HG03521 (cell line): ENCODE results near the gene ZNF383.
"Not testable (repeated sequence)": the region's sequence is repeated elsewhere in the genome, so short reads cannot be mapped to it uniquely, and the experiment has no call there.

Experiments
- ATAC-seq: cut with Tn5 transposase; IDR thresholded peaks from one replicate; pipeline ENCODE4 v1.9.1; 2021; ENCODE audit warnings: mild to moderate bottlenecking, moderate library complexity; ENCODE audit not compliant: unreplicated experiment

Gene ZNF383

DNA sequence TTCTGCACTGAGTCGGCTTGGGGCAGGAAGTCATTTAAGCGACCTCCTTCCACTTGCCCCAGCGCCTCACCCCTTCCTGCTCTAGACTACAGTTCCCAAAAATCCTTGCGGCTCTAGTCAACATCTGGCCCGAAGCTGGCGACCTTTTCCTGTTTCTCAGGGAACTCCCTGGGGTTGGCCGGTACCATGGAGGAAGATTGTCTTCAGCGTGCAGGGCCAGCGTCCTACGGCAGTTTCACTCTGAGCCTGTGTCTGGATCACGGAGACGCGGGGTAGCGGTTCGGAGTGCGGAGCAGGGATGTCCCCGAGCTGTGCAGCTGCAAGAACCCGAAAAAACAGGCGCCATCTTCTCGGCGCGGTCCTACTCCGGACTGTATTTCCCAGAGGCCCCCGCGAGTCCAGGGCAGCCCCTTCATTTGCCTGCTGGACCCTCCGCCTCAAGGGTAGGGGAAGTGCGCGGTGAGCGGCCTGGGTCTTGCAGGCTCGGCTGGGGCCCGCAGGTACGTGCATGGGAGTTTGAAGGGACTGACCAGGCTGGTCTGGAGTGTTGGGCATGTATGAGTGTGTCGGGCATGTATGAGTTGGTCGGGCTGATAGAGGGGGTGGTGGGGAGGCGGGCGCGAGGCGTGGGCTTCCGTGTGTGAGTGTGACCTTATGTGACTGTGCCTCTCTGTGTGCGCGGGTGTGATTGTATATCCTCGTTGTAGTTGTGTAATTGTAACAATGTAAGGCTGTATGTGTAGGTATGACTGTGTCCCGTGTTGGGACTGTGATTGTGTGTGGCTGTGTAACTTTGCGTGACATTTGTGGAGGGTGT is at the start of gene ZNF383:
TSS of gene ZNF383 (plus strand) at position 440 of the 817 bp plus-strand sequence. CDS start 12,240 bp downstream, outside the sequence.
- ATAC-seq = peak; percentile 87

DNA sequence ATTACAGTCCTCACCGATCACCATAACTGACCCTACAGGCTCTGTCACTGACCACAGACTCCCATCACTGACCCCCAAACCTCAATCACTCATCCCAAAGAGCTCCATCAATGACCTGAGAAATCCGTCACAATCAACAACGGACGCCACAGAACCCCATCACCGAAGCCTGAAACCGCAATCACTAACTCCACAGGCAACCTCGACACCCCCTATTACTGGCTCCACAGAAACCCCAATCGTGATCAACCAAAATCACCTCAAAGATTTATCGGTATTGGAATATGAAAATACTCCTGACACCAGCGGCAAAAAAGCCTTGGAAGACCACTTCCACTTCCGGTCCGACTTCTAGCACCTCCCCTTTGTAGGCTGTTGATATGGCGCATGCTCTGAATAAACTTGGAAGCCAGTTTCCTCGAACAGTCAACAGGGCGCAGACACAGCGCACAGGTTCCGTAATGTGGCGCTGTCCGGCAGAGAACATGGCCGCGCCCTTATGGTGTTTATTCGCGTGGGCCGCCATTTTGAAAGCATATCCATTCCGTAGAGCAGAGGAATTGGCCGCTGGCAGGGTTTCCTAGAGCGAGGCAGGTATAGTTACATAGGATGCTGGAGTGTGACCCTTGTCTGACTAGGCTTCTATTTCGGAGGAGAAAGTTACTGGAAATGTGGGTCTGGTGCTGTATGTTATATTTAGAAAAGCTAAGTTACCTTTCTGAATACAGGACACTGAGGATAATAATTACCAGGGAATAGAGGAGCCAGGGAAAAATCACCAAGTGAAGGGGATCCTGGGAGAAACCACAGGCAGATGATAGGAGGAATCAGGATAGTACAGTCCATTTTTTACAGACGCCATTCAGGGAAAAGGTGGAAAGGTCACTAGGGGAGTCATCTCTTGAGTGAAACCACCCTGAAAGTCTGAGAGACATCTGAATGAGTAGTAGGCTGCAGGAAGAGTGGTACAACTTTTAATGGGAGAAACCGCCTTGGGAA is 45.3 kb upstream of the ZNF383 start, which contains the start of gene ZNF585A:
TSS of gene ZNF585A (minus strand) at position 328 of the 999 bp plus-strand sequence. CDS start 2,785 bp downstream, outside the sequence.
- peak; percentile 99 for ATAC-seq

DNA sequence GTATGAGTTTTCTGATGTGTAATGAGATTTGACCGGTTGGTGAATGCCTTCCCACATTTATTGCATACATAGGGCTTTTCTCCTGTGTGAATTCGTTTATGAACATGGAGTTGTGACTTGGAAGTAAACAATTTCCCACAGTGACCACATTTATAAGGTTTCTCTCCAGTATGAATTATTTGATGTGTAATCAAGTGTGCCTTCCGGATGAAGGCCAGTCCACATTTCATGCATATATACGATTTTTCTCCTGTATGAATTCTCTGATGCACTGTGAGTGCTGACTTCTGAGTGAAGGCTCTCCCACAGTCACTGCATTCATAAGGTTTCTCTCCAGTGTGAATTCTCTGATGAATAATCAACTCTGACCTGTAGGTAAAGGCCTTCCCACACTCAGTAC is 31.9 kb upstream of the ZNF383 start:
- not testable (repeated sequence) for ATAC-seq

DNA sequence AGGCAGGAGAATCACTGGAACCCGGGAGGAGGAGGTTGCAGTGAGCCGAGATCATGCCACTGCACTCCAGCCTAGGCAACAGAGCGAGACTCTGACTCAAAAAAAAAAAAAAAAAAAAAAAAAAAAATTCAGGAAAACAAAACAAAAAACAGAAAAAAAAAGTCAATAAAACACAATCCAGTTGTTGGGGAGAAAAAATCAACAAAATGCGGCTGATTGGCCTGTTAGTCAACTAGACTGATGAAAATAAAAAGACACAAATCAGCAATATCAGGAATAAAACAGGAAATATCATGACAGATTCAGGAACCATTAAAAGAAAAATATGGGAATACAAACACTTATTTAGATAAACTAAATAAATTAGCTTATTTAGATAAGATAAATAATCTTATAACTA is 22.8 kb upstream of the ZNF383 start:
- not testable (repeated sequence) for ATAC-seq

DNA sequence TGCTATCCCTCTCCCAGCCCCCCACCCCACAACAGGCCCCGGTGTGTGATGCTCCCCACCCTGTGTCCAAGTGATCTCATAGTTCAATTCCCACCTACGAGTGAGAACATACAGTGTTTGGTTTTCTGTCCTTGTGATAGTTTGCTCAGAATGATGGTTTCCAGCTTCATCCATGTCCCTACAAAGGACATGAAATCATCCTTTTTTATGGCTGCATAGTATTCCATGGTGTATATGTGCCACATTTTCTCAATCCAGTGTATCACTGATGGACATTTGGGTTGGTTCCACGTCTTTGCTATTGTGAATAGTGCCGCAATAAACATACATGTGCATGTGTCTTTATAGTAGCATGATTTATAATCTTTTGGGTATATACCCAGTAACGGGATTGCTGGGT is 20.9 kb upstream of the ZNF383 start:
- ATAC-seq = not testable (repeated sequence)

DNA sequence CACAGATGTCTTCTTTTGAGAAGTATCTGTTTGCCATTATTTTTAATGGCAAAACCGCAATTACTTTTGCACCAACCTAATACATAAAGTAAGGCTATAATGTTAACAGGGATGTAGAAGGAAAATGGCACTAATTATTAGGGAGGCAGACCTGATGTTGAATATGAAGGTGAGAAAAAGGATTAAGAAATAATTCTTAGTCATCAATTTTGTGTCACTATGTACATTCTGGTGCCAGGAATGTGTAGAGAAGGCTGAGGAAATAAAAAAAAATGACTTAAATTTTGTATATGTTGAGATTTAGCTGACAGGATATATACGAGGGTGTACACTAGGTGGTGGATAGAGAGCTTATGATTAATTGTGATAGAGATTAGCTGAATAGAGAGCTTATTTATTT is 20.2 kb upstream of the ZNF383 start:
- ATAC-seq = no peak

DNA sequence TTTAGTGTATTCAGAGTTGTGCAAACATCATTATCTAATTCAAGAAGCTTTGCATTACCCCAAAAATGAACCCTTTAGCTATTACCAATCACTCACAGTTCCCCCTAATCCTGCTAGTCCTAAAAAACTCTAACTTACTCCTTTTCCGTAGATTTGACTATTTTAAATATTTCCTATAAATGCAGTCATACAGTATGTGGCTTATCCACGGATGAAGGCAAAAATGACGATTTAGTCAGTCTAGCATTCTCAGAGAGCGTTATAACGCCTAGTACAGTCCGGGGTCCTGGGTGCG is 587 bp upstream of the ZNF383 start:
- ATAC-seq = no peak

DNA sequence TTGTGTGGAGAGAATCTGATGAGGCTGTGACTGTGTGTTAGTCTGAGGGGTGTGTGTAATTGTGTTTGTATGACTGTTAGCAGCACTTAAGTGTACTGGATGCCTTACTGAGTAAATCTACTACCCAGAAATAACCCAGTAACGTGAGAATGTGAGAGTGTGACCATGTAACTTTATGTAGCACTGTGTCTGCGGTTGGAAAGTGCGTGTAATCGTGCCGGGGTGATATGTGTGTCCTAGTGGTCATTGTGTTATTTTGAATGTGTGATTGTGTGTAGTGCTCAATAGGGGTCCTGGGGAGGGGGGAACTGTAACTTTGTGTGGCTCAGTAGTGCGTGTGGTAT is 550 bp downstream of the ZNF383 start:
- no peak for ATAC-seq

DNA sequence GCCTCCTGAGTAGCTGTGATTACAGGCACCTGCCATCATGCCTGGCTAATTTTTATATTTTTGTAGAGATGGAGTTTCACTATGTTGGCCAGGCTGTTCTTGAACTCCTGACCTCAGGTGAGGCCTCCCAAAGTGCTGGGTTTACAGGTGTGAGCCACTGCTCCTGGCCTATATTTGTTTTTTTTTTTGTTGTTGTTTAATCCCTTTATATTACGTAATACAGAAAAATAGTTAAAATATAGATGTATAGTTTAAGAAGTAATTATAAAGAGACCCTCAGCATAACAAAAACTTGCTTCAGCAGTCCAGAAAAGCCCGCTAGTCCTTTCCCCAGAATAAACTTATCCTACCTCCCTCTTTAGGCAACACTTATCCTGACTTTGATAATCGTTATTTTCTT is 2.4 kb downstream of the ZNF383 start:
- ATAC-seq = no peak

DNA sequence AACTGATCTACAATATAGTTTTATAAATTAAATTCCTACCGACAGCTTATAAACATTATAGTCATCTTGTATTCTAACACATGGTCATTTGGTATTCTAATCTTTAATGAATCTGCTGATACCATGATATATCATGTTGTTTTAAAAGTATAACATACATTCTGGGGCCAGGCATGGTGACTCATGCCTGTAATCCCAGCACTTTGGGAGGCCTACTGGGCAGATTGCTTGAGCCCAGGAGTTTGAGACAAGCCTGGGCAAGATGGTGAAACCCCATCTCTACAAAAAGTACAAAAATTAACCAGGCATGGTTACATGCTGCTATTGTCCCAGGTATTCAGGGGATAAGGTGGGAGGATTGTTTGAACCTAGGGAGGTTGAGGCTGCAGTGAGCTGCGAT is 3.1 kb downstream of the ZNF383 start:
- ATAC-seq = no peak

DNA sequence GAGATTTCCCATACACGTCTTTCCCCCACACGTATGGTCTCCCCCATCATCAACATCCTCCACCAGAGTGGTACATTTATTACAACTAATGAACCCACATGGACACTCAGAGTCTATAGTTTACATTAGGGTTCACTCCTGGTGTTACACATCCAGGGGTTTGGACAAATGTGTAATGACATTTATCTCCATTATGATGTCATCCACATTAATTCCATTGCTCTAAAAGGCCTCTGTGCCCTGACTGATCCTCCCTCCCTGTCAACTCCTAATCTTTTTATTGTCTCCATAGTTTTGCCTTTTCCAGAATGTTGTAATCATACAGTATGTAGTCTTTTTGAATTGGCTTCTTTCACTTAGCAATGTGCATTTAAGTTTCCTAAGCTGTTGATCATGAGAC is 8.2 kb downstream of the ZNF383 start:
- ATAC-seq = no peak

DNA sequence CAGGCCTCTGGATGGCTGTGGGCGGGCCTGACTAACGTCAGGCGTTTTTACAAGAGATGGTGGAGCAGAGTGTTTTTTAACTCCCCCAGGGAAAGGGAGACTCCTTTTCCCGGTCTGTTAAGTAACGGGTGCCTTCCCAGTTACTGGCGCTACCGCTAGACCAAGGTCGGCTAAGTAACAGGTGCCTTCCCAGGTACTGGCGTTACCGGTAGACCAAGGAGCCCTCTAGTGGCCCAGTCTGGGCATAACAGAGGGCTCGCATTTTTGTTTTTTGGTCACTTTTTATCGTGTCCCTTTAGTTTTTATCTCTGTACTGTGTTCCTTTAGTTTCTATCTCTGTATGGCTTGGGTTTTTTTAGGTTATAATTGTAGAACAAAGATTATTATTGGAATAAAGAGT is 10.0 kb downstream of the ZNF383 start:
- ATAC-seq = no peak

DNA sequence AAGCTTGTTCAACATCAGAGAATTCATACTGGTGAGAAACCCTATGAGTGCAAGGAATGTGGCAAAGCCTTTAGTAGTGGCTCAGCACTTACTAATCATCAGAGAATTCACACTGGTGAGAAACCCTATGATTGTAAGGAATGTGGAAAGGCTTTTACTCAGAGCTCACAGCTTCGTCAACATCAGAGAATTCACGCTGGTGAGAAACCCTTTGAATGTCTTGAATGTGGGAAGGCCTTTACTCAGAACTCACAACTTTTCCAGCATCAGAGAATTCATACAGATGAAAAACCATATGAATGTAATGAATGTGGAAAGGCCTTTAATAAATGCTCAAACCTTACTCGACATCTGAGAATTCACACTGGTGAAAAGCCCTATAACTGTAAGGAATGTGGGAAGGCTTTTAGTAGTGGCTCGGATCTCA is 25.2 kb downstream of the ZNF383 start:
- no peak for ATAC-seq

DNA sequence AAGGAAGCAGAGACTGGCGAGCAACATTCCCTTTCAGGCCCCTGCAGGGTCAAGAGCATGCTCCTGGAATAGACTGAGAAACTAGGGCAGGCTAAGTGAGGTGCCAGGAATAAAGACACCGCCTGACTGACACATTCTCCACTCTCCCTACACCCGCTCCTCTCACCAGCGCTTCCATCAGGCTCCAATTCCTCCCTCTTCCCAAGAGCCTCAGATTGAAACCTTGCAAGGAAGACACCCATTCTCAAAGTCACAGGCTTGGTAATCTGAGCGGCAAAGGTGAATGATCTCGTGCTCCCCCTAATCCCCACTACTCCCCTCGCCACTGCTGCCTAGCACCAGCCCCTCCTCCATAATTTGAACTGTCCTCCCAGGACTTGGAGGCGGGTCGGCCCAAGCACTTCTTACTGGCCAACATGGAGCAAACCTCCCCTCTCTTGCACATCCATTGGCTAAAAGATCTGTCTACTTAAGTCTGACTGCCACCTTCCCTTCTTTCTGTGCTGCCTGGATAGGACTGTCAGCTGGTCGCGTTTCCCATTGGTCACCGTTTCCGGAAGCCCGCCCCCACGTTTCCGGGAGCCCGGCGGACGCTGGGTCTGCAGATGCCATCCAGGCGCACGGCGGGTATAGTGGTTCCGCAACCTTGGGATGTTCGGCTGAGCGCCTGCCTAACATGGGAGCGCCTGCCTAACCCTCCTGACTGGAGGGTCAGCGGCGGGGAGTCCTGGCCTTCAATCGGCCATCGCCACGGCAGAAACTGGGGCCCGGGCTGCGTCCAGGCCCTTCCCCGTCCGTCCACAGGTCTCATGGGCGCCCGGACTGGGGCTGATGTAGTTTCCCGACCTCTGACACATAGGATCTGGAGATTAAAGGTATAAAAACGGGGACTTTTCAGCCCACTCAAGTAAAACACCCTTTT is 33.6 kb downstream of the ZNF383 start:
- no peak for ATAC-seq

DNA sequence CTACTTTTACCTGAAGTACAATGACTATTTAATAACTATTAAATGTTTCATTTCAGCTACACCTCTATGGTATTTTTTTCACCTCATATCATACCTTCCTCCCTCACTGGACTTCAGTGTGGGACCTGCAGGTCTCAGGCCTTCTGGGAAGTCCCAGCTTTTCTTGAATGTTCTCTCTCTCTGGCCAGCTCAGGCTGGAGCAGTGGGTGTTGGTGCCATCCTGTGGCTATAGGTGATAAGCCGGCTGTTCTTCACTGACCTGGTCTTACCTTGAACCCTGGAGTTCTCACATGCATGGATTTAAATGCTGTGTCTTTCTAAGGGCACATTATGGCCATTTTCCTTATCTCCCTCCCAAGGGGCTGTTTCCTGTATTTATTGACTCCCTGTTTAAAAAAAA is 45.0 kb downstream of the ZNF383 start:
- not testable (repeated sequence) for ATAC-seq

DNA sequence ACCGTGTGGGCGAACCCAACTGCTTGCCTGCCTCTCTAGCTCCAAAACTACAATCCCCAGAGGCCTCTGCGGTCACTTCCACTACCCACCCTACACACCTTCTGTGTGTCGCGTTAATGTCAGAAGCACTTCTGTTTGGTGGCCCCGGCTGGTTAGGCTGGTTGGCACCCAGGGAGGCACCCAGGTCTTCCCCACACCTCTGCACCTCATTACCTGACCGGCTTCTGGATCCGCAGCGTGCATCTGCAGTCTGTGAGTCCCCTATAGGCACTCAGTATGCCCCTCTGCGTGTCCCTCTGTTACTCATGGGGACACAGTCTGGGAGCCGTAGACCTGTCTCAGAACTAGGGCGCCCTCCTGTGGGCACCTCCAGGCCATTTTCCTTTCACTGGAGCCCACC is 49.0 kb downstream of the ZNF383 start:
- ATAC-seq = not testable (repeated sequence)

DNA sequence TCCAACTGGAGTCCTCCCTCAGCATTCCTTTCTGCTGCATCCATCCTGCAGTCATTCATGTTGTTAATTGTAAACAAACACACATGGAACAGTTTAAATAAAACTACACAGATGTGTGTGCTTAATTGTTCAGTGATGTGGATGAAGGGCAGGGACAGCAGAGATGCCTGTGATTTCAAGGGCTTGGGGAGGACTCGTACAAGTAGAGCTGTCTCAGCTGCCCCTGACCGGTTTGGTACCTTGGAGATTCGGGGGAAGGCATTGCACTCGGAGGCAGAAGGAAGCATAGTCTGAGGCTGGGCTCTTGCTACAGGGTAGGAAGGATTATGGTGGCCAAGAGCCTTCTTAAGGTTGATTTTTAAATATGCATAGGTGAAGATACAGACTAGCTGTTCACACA is 49.7 kb downstream of the ZNF383 start:
- not testable (repeated sequence) for ATAC-seq

DNA sequence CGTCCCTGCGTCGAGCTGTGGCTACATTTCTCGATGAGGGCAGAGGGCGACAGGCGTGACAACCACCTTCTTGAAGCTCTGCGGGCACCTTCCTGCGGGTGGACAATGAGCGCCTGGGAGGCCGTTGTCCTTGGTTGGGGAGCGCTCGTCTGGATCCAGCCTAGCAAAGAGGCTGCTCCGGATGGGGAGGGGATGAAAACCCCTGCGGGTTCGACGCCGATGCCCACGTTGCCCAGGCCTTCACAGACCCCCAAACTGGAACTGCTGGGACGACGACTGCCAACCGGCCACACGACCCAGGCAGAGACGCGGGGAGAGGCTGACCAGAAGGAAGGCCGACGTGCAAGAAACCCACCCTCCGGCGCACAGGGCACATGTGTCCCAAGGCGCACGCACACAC is 62.6 kb downstream of the ZNF383 start:
- not testable (repeated sequence) for ATAC-seq

DNA sequence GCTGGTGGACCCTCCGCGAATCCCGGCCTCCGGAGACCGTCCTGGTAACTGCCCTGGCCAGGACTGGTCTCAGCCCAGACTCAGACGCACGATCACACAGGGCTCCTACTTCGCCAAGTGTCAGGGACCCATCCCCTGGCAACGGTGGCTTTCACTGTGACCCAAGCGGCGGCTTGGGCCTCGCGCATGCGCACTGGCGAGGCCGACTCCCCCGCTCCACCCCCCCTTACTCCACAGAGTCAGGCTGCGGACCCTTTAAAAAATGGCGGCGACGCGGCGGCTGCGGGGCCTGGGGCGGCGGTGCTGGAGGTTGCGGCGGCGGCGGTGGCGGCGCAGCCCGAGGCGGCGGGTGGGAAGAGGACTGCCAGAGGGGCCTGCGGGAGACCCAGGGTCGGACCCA is 66.0 kb downstream of the ZNF383 start:
- not testable (repeated sequence) for ATAC-seq

DNA sequence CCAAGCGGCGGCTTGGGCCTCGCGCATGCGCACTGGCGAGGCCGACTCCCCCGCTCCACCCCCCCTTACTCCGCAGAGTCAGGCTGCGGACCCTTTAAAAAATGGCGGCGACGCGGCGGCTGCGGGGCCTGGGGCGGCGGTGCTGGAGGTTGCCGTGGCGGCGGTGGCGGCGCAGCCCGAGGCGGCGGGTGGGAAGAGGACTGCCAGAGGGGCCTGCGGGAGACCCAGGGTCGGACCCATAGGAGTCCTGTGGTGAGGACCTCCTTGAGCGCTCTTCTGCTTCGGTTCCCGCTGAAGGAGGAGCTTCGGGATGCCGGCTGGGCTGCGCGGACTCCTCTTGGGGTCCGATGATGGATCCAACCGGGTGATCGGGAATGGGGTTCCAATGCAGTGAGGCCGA is 71.2 kb downstream of the ZNF383 start:
- not testable (repeated sequence) for ATAC-seq
